NB4 (cell line): ENCODE measurements around the gene TTF2.

ENCODE experiments used
- CTCF ChIP-seq: IDR thresholded peaks from one replicate; pipeline ENCODE4 v1.5.1; 2012; ENCODE audit warnings: low read depth, low read length
- MAX ChIP-seq: IDR thresholded peaks from 2 replicates; pipeline ENCODE4 v1.6.1; 2011; ENCODE audit warnings: low read depth, low read length
- POLR2A ChIP-seq: IDR thresholded peaks from 2 replicates; pipeline ENCODE4 v1.6.1; 2011; ENCODE audit warnings: mild to moderate bottlenecking; ENCODE audit not compliant: insufficient read length; ENCODE audit errors: extremely low read depth

- TF ChIP-seq MAX (no peak), POLR2A (no peak), CTCF (no peak)
These were observed 24.1 kb upstream of the TTF2 start for GRCh38 chr1:117036018-117036461.
